ENCODE data around the gene ERVV-1.
A peak's percentile ranks its signal among the peaks of the same experiment; 100 is the strongest.

The ERVV-1 gene

GRCh38 chr19:53004242-53004641 is 9.5 kb upstream of the ERVV-1 start:
- TF ChIP-seq CTCF (conservative IDR thresholded peaks at IDR 0.05; ENCODE audit: low read length) (no peak), EZH2phosphoT487 (IDR thresholded peaks at IDR 0.05; ENCODE audit: borderline replicate concordance) (no peak)
- Histone ChIP-seq H3K9me3 (ENCODE audit: insufficient read depth, low read depth, low read length) (0 out of 2 replicates have a peak, but pooled peaks cover 2% of the 10 kb centered on the region), H3F3A (ENCODE audit: low read depth) (no peaks in the 10 kb centered on the region), H3K4me3 (ENCODE audit: low read length, poor library complexity, severe bottlenecking) (no peak overlapping the region), H3K27me3 (ENCODE audit: insufficient read depth, low read length, poor library complexity, severe bottlenecking) (no peaks in the 10 kb centered on the region), H3K9me2 (replicated peaks; ENCODE audit: low read depth, low read length) (no peaks in the 10 kb centered on the region), H2AFZ (ENCODE audit: low read length) (no peak overlapping the region), H3K79me2 (ENCODE audit: insufficient read depth, low read length) (no peaks in the 10 kb centered on the region), H3K9ac (ENCODE audit: low read depth, low read length, poor library complexity, severe bottlenecking) (no peak overlapping the region), H3K4me1 (ENCODE audit: insufficient read depth, low read length, poor library complexity, severe bottlenecking) (no peaks in the 10 kb centered on the region), H3K4me2 (ENCODE audit: low read depth, low read length, poor library complexity, severe bottlenecking) (no peak overlapping the region), H3K36me3 (ENCODE audit: insufficient read depth, low read length) (no peaks in the 10 kb centered on the region), H4K20me1 (ENCODE audit: insufficient read depth, low read length, poor library complexity, severe bottlenecking) (no peaks in the 10 kb centered on the region)

- TF ChIP-seq CTCF (conservative IDR thresholded peaks at IDR 0.05; ENCODE audit: low read length) (no peak), EZH2phosphoT487 (IDR thresholded peaks at IDR 0.05; ENCODE audit: borderline replicate concordance) (no peak)
- Histone ChIP-seq H3K4me2 (ENCODE audit: low read depth, low read length, poor library complexity, severe bottlenecking) (peak overlapping the region; percentile 72), H3K4me1 (ENCODE audit: insufficient read depth, low read length, poor library complexity, severe bottlenecking) (no peaks in the 10 kb centered on the region)
Measured at GRCh38 chr19:53007200-53007599, 6.5 kb upstream of the ERVV-1 start.

GRCh38 chr19:53007606-53008005 is 6.1 kb upstream of the ERVV-1 start:
- peak overlapping the region; percentile 72 for H3K4me2 ChIP-seq (ENCODE audit: low read depth, low read length, poor library complexity, severe bottlenecking)
- peak overlapping the region; percentile 62 for H3K4me3 ChIP-seq (ENCODE audit: low read length, poor library complexity, severe bottlenecking)
- no peaks in the 10 kb centered on the region for H3K9me2 ChIP-seq (replicated peaks; ENCODE audit: low read depth, low read length)
- no peaks in the 10 kb centered on the region for H3K36me3 ChIP-seq (ENCODE audit: insufficient read depth, low read length)
- H3K9ac ChIP-seq (ENCODE audit: low read depth, low read length, poor library complexity, severe bottlenecking), result no peak overlapping the region
- TF ChIP-seq CTCF (conservative IDR thresholded peaks at IDR 0.05; ENCODE audit: low read length) (no peak), EZH2phosphoT487 (IDR thresholded peaks at IDR 0.05; ENCODE audit: borderline replicate concordance) (no peak)
- H2AFZ ChIP-seq (ENCODE audit: low read length), result peak overlapping the region; percentile 91
- H3K4me1 ChIP-seq (ENCODE audit: insufficient read depth, low read length, poor library complexity, severe bottlenecking), result no peaks in the 10 kb centered on the region
- no peaks in the 10 kb centered on the region for H3K27me3 ChIP-seq (ENCODE audit: insufficient read depth, low read length, poor library complexity, severe bottlenecking)
- no peaks in the 10 kb centered on the region for H3F3A ChIP-seq (ENCODE audit: low read depth)
- no peaks in the 10 kb centered on the region for H4K20me1 ChIP-seq (ENCODE audit: insufficient read depth, low read length, poor library complexity, severe bottlenecking)
- H3K9me3 ChIP-seq (ENCODE audit: insufficient read depth, low read depth, low read length), result peaks cover 2% of the 10 kb centered on the region; the same call in 1 of the 2 replicates
- no peaks in the 10 kb centered on the region for H3K79me2 ChIP-seq (ENCODE audit: insufficient read depth, low read length)

More at GRCh38 chr19:53007200-53007599, 6.5 kb upstream of the ERVV-1 start:
- Histone ChIP-seq H3K4me3 (ENCODE audit: low read length, poor library complexity, severe bottlenecking) (peak overlapping the region; percentile 62), H3K9me2 (replicated peaks; ENCODE audit: low read depth, low read length) (no peaks in the 10 kb centered on the region), H3K9me3 (ENCODE audit: insufficient read depth, low read depth, low read length) (peaks cover 2% of the 10 kb centered on the region; the same call in 1 of the 2 replicates), H3K9ac (ENCODE audit: low read depth, low read length, poor library complexity, severe bottlenecking) (no peak overlapping the region), H3K27me3 (ENCODE audit: insufficient read depth, low read length, poor library complexity, severe bottlenecking) (no peaks in the 10 kb centered on the region), H3F3A (ENCODE audit: low read depth) (no peaks in the 10 kb centered on the region), H4K20me1 (ENCODE audit: insufficient read depth, low read length, poor library complexity, severe bottlenecking) (no peaks in the 10 kb centered on the region), H2AFZ (ENCODE audit: low read length) (peak overlapping the region; percentile 91), H3K36me3 (ENCODE audit: insufficient read depth, low read length) (no peaks in the 10 kb centered on the region), H3K79me2 (ENCODE audit: insufficient read depth, low read length) (no peaks in the 10 kb centered on the region)
